AG09309 (cell line): ENCODE data around the gene CAV1.

Experiments
- DNase-seq: peaks from one replicate; pipeline ENCODE4 v3.0.0-alpha.2; 2010; ENCODE audit warnings: low read depth
- H3K4me3 ChIP-seq: 2 replicates; pipeline ENCODE4 v1.5.1; 2011; ENCODE audit warnings: mild to moderate bottlenecking, low read depth, low read length, moderate library complexity; ENCODE audit not compliant: control insufficient read depth
- CTCF ChIP-seq: IDR thresholded peaks from 2 replicates; pipeline ENCODE4 v1.5.1; 2011; ENCODE audit warnings: mild to moderate bottlenecking, low read depth, low read length, inconsistent platforms; ENCODE audit not compliant: insufficient read depth, control insufficient read depth; ENCODE audit errors: missing control alignments

Gene CAV1

GRCh38 chr7:116560021-116560970 lies 35.5 kb downstream of the CAV1 start:
- DNase-seq, result no peak
- no peak overlapping the region for H3K4me3 ChIP-seq
- no peak for TF ChIP-seq CTCF

GRCh38 chr7:116561697-116562483 lies 37.1 kb downstream of the CAV1 start:
- no peak for DNase-seq
- no peak for TF ChIP-seq CTCF
- H3K4me3 ChIP-seq, result no peak overlapping the region

GRCh38 chr7:116562529-116563121 lies 37.8 kb downstream of the CAV1 start:
- no peak for DNase-seq
- H3K4me3 ChIP-seq, result no peak overlapping the region
- TF ChIP-seq CTCF, result no peak

- no peak for DNase-seq
- no peak for TF ChIP-seq CTCF
- no peak overlapping the region for H3K4me3 ChIP-seq
Measured at GRCh38 chr7:116565981-116566380, 41.1 kb downstream of the CAV1 start.

- H3K4me3 ChIP-seq, result no peak overlapping the region
- TF ChIP-seq CTCF, result no peak
- DNase-seq, result no peak
Measured at GRCh38 chr7:116566666-116567065, 41.8 kb downstream of the CAV1 start.

GRCh38 chr7:116569737-116570136 lies 44.9 kb downstream of the CAV1 start:
- DNase-seq, result peak; percentile 85
- TF ChIP-seq CTCF, result no peak
- no peak overlapping the region for H3K4me3 ChIP-seq
